Measurements from ENCODE around the gene BLOC1S5. TPM values are rescaled to one million over a fixed set of nuclear protein-coding genes. Genes with fewer than 3 reads are reported as not detected.

BLOC1S5 gene, protein sequence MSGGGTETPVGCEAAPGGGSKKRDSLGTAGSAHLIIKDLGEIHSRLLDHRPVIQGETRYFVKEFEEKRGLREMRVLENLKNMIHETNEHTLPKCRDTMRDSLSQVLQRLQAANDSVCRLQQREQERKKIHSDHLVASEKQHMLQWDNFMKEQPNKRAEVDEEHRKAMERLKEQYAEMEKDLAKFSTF
- total RNA-seq: 27.6 TPM
- 20.2 TPM for polyA plus RNA-seq (ENCODE audit: insufficient read depth, low read depth, low replicate concordance)
- long read RNA-seq, donor 1, partial matches to known transcripts: 0 of 4 reads
- long read RNA-seq, donor 1, other reads (novel, unspliced or antisense): 0 of 4 reads
- long read RNA-seq, donor 2, transcript BLOC1S5-202 (5 exons, 2,684 nt): major isoform, 7 of 8 reads
- long read RNA-seq, donor 2, partial matches to known transcripts: 0 of 8 reads
- long read RNA-seq, donor 2, other reads (novel, unspliced or antisense): 0 of 8 reads
- long read RNA-seq, donor 3, transcript BLOC1S5-202 (5 exons, 2,684 nt): major isoform, 8 of 8 reads
- long read RNA-seq, donor 3, partial matches to known transcripts: 0 of 8 reads
- long read RNA-seq, donor 3, other reads (novel, unspliced or antisense): 0 of 8 reads
- long read RNA-seq, donor 4, transcript BLOC1S5-202 (5 exons, 2,684 nt): major isoform, 17 of 21 reads
- long read RNA-seq, donor 4, partial matches to known transcripts: 0 of 21 reads
- long read RNA-seq, donor 4, other reads (novel, unspliced or antisense): 0 of 21 reads
- long read RNA-seq, donor 5, partial matches to known transcripts: 0 of 1 reads
- long read RNA-seq, donor 5, other reads (novel, unspliced or antisense): 0 of 1 reads
- long read RNA-seq, donor 6, transcript BLOC1S5-202 (5 exons, 2,684 nt): major isoform, 12 of 14 reads
- long read RNA-seq, donor 6, partial matches to known transcripts: 0 of 14 reads
- long read RNA-seq, donor 6, other reads (novel, unspliced or antisense): 0 of 14 reads
- long read RNA-seq, donor 7, transcript BLOC1S5-202 (5 exons, 2,684 nt): major isoform, 5 of 10 reads
- long read RNA-seq, donor 7, partial matches to known transcripts: 0 of 10 reads
- long read RNA-seq, donor 7, other reads (novel, unspliced or antisense): 4 of 10 reads
- long read RNA-seq, donor 8, transcript BLOC1S5-202 (5 exons, 2,684 nt): major isoform, 10 of 11 reads
- long read RNA-seq, donor 8, partial matches to known transcripts: 0 of 11 reads
- long read RNA-seq, donor 8, other reads (novel, unspliced or antisense): 0 of 11 reads
- long read RNA-seq, donor 9, transcript BLOC1S5-202 (5 exons, 2,684 nt): major isoform, 6 of 6 reads
- long read RNA-seq, donor 9, partial matches to known transcripts: 0 of 6 reads
- long read RNA-seq, donor 9, other reads (novel, unspliced or antisense): 0 of 6 reads
- long read RNA-seq, donor 10, transcript BLOC1S5-202 (5 exons, 2,684 nt): major isoform, 7 of 9 reads
- long read RNA-seq, donor 10, partial matches to known transcripts: 0 of 9 reads
- long read RNA-seq, donor 10, other reads (novel, unspliced or antisense): 0 of 9 reads

DNA sequence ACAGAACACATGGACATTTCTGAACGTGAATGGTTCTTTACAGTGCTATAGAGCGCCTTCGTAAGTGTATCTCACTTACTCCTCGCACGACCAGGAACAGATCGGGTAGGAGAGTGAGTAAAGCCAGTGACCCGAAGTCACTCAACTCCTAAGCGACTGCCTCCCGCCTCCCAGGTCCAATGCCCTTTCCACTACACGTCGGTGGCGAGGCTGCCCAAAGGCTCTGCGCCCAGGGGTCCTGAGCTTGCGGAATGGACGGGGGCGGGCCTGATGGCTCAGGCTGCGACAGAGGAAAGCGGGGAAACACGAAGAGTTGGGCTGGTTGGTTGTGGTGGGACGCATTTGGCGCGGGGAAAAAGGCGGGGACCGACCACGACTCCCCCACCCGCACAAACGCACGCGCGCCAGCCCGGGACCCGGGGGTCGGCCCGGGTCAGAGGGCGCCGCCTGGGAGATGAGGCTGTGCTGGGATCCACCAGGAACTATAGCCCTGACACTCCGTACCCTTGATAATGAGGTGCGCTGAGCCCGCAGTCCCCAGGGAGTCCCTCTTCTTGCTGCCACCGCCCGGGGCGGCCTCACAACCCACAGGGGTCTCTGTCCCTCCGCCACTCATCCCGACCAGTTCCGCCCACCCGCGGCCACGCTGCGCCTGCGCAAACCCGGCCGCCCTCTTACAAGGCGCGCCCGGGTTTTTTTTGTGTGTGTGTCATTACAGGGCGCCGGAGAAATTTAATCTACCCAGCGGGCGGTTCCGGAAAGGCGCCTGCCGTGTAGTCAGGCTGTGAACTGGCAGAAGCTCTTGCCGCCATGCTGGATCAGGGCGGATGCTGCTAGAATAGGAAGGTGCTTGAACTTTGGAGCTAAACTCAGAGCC lies at the start of gene BLOC1S5:
Gene BLOC1S5 (minus strand): TSS at position 629 of the 877 bp plus-strand sequence. CDS start 13 bp downstream, at position 616.
- intact Hi-C loops (cut with DNase I): no loop called here
- DNase-seq (peak; percentile 98 to 99 (median 99)), FAIRE-seq (peak; percentile 59)
- H3K9me3 ChIP-seq (ENCODE audit: control insufficient read depth in 2 of 3, insufficient read depth in 1 of 3, low read length in 3 of 3): no peaks in the 10 kb centered on the region
- peaks cover 0 to 19% (median 14%) of the 10 kb centered on the region in 3 donors for H3K4me1 ChIP-seq (ENCODE audit: control insufficient read depth in 2 of 3, insufficient read depth in 2 of 3, low read depth in 1 of 3, low read length in 3 of 3)
- H3K27ac ChIP-seq (ENCODE audit: low read depth in 2 of 2, low read length in 2 of 2): peak within 1 kb of the TSS; percentile 74 to 89
- H3K27me3 ChIP-seq (ENCODE audit: control insufficient read depth, insufficient read depth, low read length): no peaks in the 10 kb centered on the region
- H3K4me3 ChIP-seq (ENCODE audit: low read length in 3 of 3): peak within 1 kb of the TSS; percentile 69 to 93 (median 84)
- peaks cover 0 to 8% (median 4%) of the 10 kb centered on the region in 3 donors for H3K36me3 ChIP-seq (ENCODE audit: control insufficient read depth in 2 of 3, insufficient read depth in 3 of 3, low read length in 3 of 3)
- peak within 1 kb of the TSS; percentile 48 to 89 (median 89) for H3K9ac ChIP-seq (ENCODE audit: low read length in 3 of 3)
- TF ChIP-seq, protein P1, sequence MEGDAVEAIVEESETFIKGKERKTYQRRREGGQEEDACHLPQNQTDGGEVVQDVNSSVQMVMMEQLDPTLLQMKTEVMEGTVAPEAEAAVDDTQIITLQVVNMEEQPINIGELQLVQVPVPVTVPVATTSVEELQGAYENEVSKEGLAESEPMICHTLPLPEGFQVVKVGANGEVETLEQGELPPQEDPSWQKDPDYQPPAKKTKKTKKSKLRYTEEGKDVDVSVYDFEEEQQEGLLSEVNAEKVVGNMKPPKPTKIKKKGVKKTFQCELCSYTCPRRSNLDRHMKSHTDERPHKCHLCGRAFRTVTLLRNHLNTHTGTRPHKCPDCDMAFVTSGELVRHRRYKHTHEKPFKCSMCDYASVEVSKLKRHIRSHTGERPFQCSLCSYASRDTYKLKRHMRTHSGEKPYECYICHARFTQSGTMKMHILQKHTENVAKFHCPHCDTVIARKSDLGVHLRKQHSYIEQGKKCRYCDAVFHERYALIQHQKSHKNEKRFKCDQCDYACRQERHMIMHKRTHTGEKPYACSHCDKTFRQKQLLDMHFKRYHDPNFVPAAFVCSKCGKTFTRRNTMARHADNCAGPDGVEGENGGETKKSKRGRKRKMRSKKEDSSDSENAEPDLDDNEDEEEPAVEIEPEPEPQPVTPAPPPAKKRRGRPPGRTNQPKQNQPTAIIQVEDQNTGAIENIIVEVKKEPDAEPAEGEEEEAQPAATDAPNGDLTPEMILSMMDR (IDR thresholded peaks at IDR 0.05; ENCODE audit: borderline replicate concordance, extremely low read depth, insufficient read depth): peak; percentile 12

- Histone ChIP-seq H3K9me3 (ENCODE audit: control insufficient read depth in 2 of 3, insufficient read depth in 1 of 3, low read length in 3 of 3) (no peaks in the 10 kb centered on the region), H3K27ac (ENCODE audit: low read depth in 2 of 2, low read length in 2 of 2) (no peak overlapping the region), H3K27me3 (ENCODE audit: control insufficient read depth, insufficient read depth, low read length) (no peaks in the 10 kb centered on the region), H3K4me3 (ENCODE audit: low read length in 3 of 3) (no peak overlapping the region), H3K36me3 (ENCODE audit: control insufficient read depth in 2 of 3, insufficient read depth in 3 of 3, low read length in 3 of 3) (no peaks in the 10 kb centered on the region), H3K9ac (ENCODE audit: low read length in 3 of 3) (no peak overlapping the region), H3K4me1 (ENCODE audit: control insufficient read depth in 2 of 3, insufficient read depth in 2 of 3, low read depth in 1 of 3, low read length in 3 of 3) (no peaks in the 10 kb centered on the region)
- TF ChIP-seq, protein P1 (IDR thresholded peaks at IDR 0.05; ENCODE audit: borderline replicate concordance, extremely low read depth, insufficient read depth): no peak
- FAIRE-seq (no peak), DNase-seq (no peak)
- intact Hi-C loops (cut with DNase I): no loop called here
Measured at GRCh38 chr6:8113131-8113654, 49.0 kb upstream of the BLOC1S5 start.

Data from kidney (tissue), 22 donors.